Glutamatergic neuron (in vitro differentiated cells): ENCODE data around the gene UBLCP1. TPM values are rescaled to one million over a fixed set of nuclear protein-coding genes. Genes with fewer than 3 reads are reported as not detected.

ENCODE experiments used
- DNase-seq: peaks from one replicate; pipeline ENCODE4 v3.0.0; 2022
- H3K27ac Mint-ChIP-seq: one replicate; pipeline ENCODE4 v1.8.0; 2020; ENCODE audit warnings: mild to moderate bottlenecking, mixed read lengths, inconsistent platforms; ENCODE audit not compliant: unreplicated experiment
- H3K27me3 Mint-ChIP-seq: one replicate; pipeline ENCODE4 v1.8.0; 2020; ENCODE audit warnings: mild to moderate bottlenecking, moderate library complexity, mixed read lengths, inconsistent platforms; ENCODE audit not compliant: unreplicated experiment
- H3K36me3 Mint-ChIP-seq: one replicate; pipeline ENCODE4 v1.8.0; 2020; ENCODE audit warnings: mild to moderate bottlenecking, mixed read lengths, inconsistent platforms; ENCODE audit not compliant: unreplicated experiment
- H3K4me1 Mint-ChIP-seq: one replicate; pipeline ENCODE4 v1.8.0; 2020; ENCODE audit warnings: mild to moderate bottlenecking, low read depth, mixed read lengths, inconsistent platforms; ENCODE audit not compliant: unreplicated experiment
- H3K4me3 Mint-ChIP-seq: one replicate; pipeline ENCODE4 v1.8.0; 2020; ENCODE audit warnings: mild to moderate bottlenecking, mixed read lengths, inconsistent platforms; ENCODE audit not compliant: unreplicated experiment
- H3K9me3 Mint-ChIP-seq: one replicate; pipeline ENCODE4 v1.8.0; 2020; ENCODE audit warnings: mild to moderate bottlenecking, moderate library complexity, mixed read lengths, inconsistent platforms; ENCODE audit not compliant: unreplicated experiment
- total RNA-seq: library from RNA; stranded (reverse); fragmentation: NEBNext Ultra II Directional; extraction: Animal tissue kit (Norgen Biotek cat#: 25700); gene quantifications from one replicate; pipeline ENCODE4 v1.2.1, GENCODE V29; 2021; ENCODE audit not compliant: unreplicated experiment
- TF ChIP-seq, protein P1 (sequence below): fragments of 200-600 bp; sonication (generic); IDR thresholded peaks from one replicate; pipeline ENCODE4 v1.5.0; 2021; ENCODE audit not compliant: partially characterized antibody, unreplicated experiment

The UBLCP1 gene
- total RNA-seq, 1 donor from 2014 or later: 24.3 TPM

DNA sequence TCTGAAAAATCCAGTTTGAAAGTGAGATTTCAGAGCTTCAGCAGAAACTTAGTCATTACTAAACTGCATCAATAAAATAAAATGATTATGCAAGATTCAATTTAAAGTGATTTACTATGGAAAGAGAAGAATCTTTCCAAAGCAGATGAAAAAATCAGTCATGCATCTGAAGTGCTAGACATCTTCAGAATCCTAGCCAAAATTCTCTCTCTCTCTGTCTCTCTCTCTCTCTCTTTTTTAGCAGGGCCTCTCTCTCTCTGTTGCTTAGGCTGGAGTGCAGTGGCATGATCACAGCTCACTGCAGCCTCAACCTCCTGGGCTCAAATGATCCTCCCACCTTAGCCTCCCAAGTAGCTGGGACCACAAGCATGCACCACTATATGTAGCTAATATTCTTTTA lies 18.2 kb upstream of the UBLCP1 start:
- DNase-seq: no peak

DNA sequence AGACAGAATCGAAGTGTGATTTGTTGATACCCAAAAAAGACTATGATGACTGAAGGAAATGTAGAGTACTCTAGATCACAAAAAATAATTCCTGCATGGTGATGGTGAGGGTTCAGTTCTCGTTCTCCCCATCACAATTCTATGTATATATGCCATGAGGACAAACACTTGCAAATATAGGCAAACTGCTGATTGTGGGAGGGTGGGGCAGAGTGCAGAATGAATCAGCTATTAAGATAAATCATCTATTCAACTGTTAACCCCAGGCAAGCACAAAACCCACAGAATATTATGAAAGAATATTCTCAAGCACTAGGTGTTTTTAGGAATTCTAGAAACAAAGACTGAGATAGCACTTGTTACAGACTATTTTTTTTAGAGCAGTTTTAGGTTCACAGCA lies 13.9 kb upstream of the UBLCP1 start:
- H3K36me3 Mint-ChIP-seq: no peaks in the 10 kb centered on the region
- no peak for DNase-seq
- no peak overlapping the region for H3K27ac Mint-ChIP-seq
- H3K27me3 Mint-ChIP-seq: peaks cover 6% of the 10 kb centered on the region
- peaks cover 10% of the 10 kb centered on the region for H3K4me1 Mint-ChIP-seq
- TF ChIP-seq, protein P1, sequence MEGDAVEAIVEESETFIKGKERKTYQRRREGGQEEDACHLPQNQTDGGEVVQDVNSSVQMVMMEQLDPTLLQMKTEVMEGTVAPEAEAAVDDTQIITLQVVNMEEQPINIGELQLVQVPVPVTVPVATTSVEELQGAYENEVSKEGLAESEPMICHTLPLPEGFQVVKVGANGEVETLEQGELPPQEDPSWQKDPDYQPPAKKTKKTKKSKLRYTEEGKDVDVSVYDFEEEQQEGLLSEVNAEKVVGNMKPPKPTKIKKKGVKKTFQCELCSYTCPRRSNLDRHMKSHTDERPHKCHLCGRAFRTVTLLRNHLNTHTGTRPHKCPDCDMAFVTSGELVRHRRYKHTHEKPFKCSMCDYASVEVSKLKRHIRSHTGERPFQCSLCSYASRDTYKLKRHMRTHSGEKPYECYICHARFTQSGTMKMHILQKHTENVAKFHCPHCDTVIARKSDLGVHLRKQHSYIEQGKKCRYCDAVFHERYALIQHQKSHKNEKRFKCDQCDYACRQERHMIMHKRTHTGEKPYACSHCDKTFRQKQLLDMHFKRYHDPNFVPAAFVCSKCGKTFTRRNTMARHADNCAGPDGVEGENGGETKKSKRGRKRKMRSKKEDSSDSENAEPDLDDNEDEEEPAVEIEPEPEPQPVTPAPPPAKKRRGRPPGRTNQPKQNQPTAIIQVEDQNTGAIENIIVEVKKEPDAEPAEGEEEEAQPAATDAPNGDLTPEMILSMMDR: no peak
- H3K9me3 Mint-ChIP-seq: peaks cover 4% of the 10 kb centered on the region
- H3K4me3 Mint-ChIP-seq: no peak overlapping the region

More for the DNA sequence above, 18.2 kb upstream of the UBLCP1 start:
- TF ChIP-seq, protein P1: no peak
- peaks cover 4% of the 10 kb centered on the region for H3K9me3 Mint-ChIP-seq
- H3K4me1 Mint-ChIP-seq: peaks cover 10% of the 10 kb centered on the region
- no peaks in the 10 kb centered on the region for H3K36me3 Mint-ChIP-seq
- H3K4me3 Mint-ChIP-seq: no peak overlapping the region
- H3K27me3 Mint-ChIP-seq: peaks cover 6% of the 10 kb centered on the region
- no peak overlapping the region for H3K27ac Mint-ChIP-seq

DNA sequence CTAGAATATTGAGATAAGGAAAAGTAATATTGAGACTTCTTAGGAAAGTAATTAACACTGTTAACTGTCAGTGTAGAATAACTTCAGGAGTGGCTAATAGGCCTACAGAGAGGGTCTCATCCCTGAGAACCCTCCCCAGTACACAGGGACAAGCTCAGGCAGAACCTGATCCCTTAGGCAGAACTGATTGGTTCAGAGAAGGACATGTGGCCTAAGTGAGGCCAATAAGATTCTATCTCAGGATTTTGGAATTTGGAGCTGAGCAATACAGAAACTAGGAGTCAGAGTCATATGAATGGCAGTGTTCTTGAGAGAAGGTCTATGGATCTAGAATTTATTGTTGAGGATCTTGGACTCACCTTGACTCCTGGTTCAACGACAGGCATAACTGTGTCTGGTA lies 10.9 kb upstream of the UBLCP1 start:
- Mint-ChIP-seq H3K4me3 (no peak overlapping the region), H3K4me1 (no peaks in the 10 kb centered on the region), H3K9me3 (no peaks in the 10 kb centered on the region), H3K27me3 (no peaks in the 10 kb centered on the region), H3K27ac (no peak overlapping the region), H3K36me3 (no peaks in the 10 kb centered on the region)
- no peak for DNase-seq
- TF ChIP-seq, protein P1: no peak

DNA sequence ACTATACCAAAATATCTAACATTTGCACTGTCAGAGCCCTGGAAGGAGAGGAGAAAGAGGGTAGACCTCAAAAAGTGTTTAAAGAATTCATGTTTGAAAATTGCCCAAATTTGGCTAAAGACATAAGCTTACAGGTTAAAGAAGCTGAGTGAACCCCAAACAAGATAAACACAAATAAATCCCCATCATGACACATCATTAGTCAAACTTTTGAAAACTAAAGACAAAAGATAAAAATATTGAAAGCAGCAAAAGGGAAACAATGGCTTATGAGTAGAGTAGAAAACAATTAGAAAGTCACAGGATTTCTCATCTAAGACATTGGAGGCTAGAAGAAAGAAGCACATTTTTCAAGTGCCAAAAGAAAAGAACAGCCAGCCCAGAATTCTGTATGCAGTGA lies 6.1 kb upstream of the UBLCP1 start:
- H3K27ac Mint-ChIP-seq: no peak overlapping the region
- no peaks in the 10 kb centered on the region for H3K4me1 Mint-ChIP-seq
- no peak for DNase-seq
- TF ChIP-seq, protein P1: no peak
- H3K4me3 Mint-ChIP-seq: no peak overlapping the region
- H3K36me3 Mint-ChIP-seq: no peaks in the 10 kb centered on the region
- peaks cover 1% of the 10 kb centered on the region for H3K27me3 Mint-ChIP-seq
- H3K9me3 Mint-ChIP-seq: no peaks in the 10 kb centered on the region

DNA sequence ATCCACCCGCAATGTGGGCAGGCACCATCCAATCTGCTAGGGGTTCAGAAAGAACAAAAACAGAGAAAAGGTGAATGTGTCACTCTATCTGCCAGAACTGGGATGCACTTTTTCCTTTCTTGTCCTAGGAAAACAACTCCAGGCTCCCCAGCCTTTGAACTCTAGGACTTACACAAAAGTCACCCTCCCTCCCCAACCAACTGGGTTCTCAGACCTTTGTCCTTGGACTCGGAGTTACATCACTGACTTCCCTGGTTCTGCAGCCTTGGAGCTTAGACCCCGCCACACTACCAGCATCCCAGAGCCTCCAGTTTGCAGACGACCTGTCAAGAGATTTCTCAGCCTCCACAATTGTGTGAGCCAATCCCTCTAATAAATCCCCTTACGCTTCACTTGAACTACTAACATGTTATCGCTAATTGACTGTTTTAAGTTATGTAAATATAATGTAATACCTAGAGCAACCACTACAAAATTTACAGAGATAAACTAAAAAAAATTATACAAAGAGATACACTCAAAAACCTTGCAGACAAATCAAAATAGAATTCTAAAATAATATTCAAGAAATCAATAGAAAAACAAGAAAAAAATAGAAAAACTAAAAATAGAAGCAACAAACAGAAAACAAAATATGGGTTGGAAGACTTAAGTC lies 5.3 kb upstream of the UBLCP1 start:
- DNase-seq: no peak
- Mint-ChIP-seq H3K9me3 (peaks cover 3% of the 10 kb centered on the region), H3K36me3 (no peaks in the 10 kb centered on the region), H3K4me1 (peaks cover 2% of the 10 kb centered on the region), H3K27ac (no peak overlapping the region), H3K27me3 (peaks cover 2% of the 10 kb centered on the region), H3K4me3 (no peak overlapping the region)
- TF ChIP-seq, protein P1: peak; percentile 51
